NB4 (cell line): ENCODE results near the gene CLEC3B.

ENCODE experiments used
- CTCF ChIP-seq: IDR thresholded peaks from one replicate; pipeline ENCODE4 v1.5.1; 2012; ENCODE audit warnings: low read depth, low read length
- POLR2A ChIP-seq: IDR thresholded peaks from 2 replicates; pipeline ENCODE4 v1.6.1; 2011; ENCODE audit warnings: mild to moderate bottlenecking; ENCODE audit not compliant: insufficient read length; ENCODE audit errors: extremely low read depth

GRCh38 chr3:45000823-45001222 is 25.3 kb upstream of the CLEC3B start:
- TF ChIP-seq CTCF = no peak
- no peak for TF ChIP-seq POLR2A
